NCI-H2107 treated with DMSO at 0.1 percent for 48 hours (cell line): ENCODE results near the gene GDF2.

ENCODE experiments used
- DNase-seq: peaks from one replicate; lab custom pipeline; 2025; ENCODE audit not compliant: unreplicated experiment; lab: John Stamatoyannopoulos, UW

GDF2 gene

DNA sequence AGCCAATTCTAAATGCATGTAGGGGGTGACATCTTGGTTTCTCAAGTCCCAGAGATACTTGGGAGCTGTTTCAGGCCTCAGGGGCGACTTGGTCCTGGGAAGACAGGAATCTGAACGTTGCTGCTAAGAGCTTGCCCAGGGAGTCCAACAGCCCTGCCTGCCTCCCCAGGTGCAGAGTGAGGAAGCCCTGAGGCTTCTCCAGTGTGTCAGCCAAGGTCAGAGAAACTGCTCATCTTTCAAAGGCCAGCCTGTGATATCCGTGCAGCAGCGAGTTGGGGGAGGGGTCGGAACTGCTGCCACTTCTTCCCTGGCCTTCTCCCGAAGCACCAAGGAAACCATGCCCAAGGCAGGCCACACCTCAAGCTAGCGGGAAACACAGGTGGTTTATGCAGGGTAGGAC lies 9.7 kb downstream of the GDF2 start:
- DNase-seq, result no peak

DNA sequence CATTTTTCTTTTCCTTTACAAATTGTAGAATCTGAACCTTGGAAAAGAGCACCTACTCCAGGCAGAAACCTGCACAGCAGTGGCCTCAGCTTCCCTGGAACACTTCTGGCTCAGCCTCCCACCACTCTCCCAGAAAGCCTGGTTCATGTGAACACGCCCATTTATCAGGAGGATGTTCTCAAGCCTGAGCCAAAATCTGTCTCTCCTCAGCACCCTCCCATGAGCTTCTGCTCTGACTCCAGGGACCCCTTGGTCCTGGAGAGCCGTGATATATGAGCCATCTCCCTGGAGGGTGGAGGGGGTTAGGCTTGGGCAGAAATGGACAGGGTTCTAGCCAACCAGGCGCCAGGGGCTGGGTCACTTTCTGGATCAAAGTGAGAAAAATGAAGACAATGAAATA lies 10.1 kb downstream of the GDF2 start:
- no peak for DNase-seq

DNA sequence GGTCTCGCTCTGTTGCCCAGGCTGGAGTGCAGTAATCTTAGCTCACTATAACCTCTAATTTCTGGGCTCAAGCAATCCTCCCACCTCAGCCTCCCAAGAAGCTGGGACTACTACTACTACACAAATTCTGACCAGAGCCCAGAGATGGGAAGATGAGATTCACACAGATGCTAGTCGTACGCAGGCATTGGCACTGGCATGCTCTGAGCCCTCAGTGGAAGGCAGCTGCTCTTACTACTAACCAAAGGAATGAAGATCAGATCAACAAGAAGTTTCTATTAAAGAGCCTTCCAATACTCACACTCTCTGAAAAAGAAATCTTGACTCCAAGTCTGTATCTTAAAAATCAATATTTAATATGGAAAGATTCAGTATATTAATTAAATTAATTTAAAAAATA lies 10.7 kb downstream of the GDF2 start:
- no peak for DNase-seq

DNA sequence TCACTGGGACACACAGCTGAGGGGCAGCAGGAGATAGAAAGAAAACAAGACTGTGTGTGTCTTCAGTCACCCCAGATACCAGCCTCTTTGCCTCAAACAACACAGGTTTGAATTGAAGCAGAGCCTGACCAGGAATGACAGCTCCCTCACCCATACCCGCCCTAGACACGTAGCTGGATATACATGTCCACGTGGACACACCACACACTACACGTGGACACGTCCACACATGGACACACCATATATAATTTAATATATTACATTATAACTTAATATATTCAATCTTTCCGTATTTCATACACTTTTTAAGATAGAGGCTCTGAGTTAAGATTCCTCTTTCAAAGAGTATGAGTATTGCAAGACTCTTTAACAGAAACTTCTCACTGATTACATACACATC lies 11.3 kb downstream of the GDF2 start:
- DNase-seq, result no peak

DNA sequence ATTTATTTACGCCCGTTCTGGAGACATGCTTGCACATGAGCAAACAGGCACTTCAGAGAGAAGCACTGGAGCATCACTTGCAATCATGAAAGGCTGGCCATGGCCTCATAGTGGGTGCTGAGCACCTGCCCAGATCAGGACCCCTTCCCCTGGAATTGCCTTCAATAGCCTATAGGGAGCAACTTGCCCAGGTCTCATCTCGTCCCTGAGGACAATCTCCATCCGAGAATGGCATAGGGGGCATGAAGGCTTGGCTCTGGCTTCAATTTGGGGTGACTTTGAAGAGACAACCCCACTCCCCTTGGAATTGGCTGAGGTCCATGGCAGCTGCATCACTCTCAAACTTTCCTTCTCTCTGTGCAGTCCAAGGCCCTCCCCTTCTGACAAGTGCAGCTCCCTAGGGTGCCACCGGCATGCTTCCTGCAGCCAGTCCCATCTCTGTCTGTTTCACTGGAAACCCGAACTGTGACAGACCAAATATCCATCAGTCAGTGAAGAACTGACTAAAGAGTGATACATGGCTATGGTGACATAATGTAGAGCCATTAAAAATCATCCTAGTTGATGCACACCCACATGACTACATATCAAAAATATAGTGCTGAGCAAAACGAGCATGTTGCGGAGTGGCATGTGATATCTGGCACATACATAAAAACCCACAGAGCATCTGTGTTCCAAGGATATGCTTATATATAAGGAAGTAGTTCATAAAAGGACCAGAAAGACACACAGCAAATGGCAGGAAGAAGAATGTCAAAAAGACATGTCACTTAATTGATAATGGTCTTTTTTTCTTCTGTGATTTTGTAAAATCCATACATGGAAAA lies 12.4 kb downstream of the GDF2 start:
- DNase-seq, result no peak

DNA sequence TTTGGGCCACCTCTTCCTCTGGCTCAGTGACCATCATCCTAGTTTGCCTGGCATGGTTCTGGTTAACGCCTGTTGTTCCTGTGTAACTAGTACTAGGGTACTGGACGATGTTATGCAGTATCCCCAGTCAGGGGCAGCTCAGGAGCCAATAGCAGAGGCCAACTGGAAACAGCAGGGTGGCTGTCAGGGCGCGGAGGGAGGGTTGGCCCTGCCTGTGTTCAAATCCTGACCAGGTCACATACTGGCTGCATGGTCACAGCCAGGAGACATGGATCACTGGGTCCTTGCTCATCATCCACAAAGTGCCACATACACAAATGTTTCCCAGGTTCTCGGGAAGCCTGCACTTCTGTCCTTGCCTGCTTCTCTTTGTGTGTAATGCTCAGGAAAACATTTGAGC lies 13.7 kb downstream of the GDF2 start:
- DNase-seq, result no peak

DNA sequence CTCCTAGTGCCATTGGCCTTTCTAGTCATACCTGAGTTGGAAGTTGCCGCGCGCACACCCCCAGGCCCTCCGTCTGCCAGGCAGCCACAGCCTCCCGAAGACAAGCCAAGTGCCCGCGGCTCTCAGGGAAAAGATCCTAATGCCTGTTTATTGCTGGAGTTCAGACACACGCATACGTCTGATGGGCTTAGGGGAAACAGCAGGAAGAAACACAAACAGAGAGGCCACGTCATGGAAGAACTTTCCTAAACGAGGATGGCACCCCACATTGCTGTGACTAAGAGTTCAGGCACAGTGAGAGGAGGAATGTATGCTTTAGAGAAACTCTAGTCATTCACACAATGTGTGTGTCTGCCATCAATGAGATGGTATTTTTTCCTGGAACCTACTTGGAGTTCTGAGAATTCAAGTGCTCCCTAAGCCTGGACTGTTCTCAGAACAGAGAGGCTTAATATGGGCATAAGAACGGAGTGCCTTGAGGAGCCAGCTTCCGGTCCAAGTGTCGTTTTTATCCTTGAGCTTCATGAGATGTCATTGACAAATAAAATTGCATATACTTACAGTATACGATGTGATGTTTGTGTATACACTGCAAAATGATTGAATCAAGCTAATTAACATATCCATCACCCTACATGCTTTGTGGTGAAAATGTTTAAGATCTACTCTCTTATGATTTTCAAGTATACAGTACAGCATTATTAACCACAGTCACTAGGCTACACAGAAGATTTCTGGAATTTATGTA lies 14.3 kb downstream of the GDF2 start:
- DNase-seq, result no peak

DNA sequence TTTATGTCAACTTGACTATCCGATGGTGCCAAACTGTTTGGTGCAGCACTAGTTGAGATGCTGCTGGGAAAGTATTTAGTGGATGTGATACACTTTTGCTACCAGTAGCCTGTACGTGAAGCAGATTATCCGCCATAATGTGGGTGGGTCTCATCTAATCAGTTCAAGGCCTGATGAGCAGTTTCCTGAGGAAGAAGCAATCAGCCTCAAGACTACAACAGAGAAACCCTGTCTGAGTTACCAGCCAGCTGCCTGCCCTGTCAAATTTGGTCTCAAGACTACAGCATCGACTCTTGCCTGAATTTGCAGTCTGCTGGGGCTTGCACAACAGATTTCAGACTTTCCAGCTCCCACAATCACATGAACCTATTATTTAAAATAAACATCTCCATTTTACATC lies 15.1 kb downstream of the GDF2 start:
- DNase-seq, result no peak

DNA sequence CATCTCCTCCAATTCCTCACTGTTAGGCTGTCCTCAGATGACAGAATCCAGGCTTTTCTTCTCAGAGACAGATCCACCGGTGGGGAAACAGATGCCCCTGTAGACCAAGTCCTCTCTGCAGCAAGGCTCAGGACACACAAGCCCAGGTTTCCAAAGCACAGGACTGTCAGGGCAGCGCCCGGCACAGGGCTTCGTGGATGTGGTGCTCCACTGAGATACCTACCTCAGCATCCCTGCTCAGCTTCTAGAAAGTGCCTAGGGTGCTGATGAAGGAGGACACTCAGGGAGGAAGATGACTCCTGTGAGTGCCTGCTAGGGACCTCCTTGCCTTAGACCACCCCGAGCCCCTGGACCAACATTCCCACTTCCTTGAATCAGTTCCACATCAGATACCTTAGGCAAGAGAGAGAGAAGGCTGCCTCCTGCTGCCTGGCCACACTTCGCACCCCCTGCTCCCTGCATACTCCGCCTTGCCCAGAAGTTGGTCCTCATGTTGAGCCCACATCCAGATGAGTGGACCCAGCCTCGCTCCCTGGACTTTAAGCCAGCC lies 17.0 kb downstream of the GDF2 start:
- no peak for DNase-seq

DNA sequence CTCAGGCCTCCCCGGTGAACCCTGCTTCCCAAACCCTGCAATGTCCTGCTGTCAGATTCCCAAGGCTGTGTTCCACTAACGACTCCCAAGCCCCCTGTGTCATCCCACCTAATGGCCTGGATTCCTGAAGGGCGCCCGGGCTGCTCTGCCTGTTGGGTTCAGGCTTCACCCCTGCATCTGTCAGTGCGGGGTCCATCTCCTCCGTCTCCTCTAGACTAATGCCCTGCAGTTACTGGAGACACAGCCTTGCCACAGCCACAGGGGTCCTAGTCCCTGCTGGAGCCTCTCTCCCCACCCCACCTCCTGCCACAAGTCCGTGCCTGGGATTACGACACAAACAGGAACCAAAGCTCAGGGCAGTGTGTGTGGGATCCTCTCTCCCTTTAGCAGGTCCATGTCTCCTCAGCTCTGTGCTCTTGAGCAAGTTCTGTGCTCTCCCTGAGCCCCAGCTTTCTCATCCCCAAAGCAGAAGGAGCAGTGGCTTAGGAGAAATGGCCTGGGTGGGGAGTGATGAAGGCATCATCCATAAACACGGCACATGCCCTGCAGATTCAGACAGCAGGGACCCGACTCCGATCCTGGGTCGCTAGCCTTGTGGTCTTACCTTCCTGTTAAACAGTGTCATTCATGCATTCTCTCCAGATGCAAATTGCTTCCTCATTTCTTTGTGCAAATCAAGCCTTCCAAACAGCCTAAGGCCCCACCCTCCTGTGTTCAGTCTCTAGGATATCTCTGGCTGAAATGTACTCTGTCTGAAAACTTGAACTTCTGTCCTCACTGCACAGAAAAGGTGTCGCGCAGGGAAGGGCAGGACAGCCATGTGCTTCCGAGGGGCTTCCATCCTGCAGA lies 17.7 kb downstream of the GDF2 start:
- no peak for DNase-seq

DNA sequence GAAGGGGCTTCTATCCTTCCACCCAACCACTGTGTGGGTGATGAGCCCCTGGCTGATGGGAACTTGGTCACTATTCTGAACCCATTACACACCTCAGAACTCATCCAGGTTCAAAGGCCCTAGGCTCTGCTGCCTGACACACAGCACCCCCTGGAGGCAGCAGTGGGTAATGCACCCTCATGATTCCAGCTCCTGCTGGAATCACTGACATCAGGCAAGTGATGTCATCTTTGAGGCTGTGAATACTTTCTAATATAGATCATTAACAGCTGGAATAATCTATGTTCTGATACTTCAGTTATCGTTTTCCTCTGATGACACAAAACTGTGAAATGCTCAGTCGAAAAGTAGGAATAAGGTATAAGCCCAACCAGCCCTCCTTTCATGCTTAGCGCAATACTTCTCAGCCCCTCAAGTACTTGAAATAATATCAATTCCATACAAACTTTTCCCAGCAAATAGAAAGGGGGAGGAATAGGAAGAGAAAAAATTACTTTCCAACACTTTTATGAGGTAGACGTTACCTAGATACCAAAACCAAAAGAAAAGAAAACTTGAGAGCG lies 18.4 kb downstream of the GDF2 start:
- peak; percentile 0 for DNase-seq

DNA sequence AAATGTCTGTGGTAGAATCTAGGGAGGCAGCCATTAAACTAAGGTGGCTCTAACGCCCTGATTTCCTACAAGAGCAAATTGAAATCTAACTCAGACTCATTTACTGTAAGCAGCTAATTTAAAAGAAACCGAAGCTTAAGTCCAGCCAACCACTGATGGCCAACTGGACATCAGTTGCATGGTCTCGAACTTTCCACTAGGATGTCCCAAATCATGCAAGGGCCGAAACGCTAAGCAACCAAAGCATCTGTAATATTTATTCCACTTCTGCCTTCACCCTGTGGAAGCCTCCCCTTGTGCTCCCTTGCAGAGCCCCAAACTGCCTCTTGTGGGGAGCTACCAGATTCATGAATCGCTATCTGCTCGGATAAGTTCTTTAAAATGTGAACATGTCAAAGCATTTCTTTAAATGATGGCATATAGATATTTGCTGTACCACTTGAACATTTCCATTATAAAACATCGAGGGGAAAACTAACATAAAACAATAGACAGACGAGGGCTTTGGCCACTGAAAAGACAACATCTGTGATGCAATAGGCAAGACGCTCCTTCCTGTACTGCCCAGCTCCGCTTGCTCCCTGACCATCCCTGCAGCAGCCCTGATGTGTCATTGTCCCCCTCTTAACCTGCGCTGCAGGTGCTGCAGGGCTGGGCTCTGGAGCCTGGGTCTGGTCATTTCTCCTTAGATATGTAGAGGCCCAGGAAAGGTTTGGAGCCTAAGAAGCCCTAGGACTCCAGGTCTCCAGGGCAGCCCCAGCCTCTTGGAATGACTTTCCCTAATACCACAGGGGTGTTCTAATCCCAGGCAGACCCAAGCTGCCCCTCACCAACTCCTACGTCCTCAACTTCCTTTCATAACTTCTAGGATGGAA lies 23.0 kb downstream of the GDF2 start:
- DNase-seq, result no peak

DNA sequence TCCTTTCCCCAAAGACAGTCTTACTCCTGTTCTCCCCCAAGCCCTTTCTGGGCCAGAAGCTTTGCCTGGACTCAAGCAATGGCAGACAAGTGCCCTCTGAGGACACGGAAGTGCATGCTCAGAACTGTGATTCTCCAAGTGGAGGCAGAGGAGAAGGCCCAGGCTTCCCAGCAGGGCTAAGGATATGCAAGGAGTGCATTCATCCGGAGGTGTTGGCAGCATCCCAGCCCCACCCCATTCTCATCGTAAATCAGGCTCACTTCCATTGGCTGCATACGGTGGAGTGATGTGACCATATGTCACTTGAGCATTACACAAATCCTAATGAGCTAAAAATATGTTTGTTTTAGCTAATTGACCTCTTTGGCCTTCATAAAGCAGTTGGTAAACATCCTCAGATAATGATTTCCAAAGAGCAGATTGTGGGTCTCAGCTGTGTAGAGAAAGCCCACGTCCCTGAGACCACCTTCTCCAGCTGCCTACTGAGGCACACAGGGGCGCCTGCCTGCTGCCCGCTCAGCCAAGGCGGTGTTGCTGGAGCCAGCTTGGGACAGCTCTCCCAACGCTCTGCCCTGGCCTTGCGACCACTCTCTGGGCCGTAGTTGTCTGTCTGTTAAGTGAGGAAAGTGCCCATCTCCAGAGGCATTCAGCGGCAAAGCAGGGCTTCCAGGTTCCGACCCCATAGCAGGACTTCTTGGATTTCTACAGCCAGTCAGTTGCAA lies 24.5 kb downstream of the GDF2 start:
- DNase-seq, result no peak

DNA sequence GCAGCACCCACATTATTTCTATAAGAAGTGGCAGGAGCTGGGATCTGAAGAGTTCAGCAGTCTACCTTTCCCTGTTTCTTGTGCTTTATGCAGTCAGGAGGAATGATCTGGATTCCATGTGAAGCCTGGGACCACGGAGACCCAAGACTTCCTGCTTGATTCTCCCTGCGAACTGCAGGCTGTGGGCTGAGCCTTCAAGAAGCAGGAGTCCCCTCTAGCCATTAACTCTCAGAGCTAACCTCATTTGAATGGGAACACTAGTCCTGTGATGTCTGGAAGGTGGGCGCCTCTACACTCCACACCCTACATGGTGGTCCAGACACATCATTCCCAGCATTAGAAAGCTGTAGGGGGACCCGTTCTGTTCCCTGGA lies 25.0 kb downstream of the GDF2 start:
- no peak for DNase-seq

DNA sequence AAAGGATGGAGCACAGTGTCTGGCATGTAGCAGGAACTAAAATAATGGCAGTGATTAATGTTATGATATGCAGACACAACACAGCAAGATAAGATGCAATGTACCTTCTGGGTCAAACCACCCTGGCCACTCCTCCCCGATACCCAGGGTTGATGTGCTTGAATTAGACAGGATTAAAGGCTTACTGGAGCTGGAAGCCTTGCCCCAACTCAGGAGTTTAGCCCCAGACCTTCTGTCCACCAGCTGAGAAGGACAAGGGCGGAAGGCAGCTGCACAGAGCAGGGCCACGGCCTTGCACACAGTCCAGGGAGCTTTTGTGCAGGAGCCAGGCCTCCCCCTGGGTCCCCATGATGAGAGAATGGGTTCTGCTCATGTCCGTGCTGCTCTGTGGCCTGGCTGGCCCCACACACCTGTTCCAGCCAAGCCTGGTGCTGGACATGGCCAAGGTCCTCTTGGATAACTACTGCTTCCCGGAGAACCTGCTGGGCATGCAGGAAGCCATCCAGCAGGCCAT lies 25.9 kb downstream of the GDF2 start, which contains the start of gene RBP3:
Gene RBP3 (plus strand): TSS at position 226 of the 514 bp plus-strand sequence. CDS start 122 bp downstream, at position 348.
- DNase-seq, result no peak

DNA sequence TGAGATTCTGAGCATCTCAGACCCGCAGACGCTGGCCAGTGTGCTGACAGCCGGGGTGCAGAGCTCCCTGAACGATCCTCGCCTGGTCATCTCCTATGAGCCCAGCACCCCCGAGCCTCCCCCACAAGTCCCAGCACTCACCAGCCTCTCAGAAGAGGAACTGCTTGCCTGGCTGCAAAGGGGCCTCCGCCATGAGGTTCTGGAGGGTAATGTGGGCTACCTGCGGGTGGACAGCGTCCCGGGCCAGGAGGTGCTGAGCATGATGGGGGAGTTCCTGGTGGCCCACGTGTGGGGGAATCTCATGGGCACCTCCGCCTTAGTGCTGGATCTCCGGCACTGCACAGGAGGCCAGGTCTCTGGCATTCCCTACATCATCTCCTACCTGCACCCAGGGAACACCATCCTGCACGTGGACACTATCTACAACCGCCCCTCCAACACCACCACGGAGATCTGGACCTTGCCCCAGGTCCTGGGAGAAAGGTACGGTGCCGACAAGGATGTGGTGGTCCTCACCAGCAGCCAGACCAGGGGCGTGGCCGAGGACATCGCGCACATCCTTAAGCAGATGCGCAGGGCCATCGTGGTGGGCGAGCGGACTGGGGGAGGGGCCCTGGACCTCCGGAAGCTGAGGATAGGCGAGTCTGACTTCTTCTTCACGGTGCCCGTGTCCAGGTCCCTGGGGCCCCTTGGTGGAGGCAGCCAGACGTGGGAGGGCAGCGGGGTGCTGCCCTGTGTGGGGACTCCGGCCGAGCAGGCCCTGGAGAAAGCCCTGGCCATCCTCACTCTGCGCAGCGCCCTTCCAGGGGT lies 26.6 kb downstream of the GDF2 start:
- DNase-seq, result no peak

DNA sequence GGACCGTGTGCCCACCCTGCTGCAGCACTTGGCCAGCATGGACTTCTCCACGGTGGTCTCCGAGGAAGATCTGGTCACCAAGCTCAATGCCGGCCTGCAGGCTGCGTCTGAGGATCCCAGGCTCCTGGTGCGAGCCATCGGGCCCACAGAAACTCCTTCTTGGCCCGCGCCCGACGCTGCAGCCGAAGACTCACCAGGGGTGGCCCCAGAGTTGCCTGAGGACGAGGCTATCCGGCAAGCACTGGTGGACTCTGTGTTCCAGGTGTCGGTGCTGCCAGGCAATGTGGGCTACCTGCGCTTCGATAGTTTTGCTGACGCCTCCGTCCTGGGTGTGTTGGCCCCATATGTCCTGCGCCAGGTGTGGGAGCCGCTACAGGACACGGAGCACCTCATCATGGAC lies 27.3 kb downstream of the GDF2 start:
- no peak for DNase-seq

DNA sequence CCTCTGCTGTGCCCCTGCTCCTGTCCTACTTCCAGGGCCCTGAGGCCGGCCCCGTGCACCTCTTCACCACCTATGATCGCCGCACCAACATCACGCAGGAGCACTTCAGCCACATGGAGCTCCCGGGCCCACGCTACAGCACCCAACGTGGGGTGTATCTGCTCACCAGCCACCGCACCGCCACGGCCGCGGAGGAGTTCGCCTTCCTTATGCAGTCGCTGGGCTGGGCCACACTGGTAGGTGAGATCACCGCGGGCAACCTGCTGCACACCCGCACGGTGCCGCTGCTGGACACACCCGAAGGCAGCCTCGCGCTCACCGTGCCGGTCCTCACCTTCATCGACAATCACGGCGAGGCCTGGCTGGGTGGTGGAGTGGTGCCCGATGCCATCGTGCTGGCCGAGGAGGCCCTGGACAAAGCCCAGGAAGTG lies 27.7 kb downstream of the GDF2 start:
- no peak for DNase-seq
